GM23338 (cell line): ENCODE results near the gene ZBTB40.

ENCODE experiments used
- EZH2 ChIP-seq: fragments of 200-600 bp; sonication (generic); IDR thresholded peaks from one replicate; pipeline ENCODE4 v1.8.0; 2017; ENCODE audit warnings: antibody characterized with exemption, mild to moderate bottlenecking, low read depth; ENCODE audit not compliant: unreplicated experiment
- EZH2phosphoT487 ChIP-seq: fragments of 200-600 bp; sonication (generic); IDR thresholded peaks from one replicate; pipeline ENCODE4 v1.8.1; 2018; ENCODE audit warnings: antibody characterized with exemption; ENCODE audit not compliant: unreplicated experiment
- POLR2AphosphoS5 ChIP-seq: IDR thresholded peaks from 2 replicates; pipeline ENCODE4 v1.6.1; 2016; ENCODE audit warnings: antibody characterized with exemption, low read depth
- TF ChIP-seq, protein P1 (sequence below), 2 experiments: fragments of 200-600 bp in 1 of 2; sonication (generic) in 1 of 2; conservative IDR thresholded peaks; 2 replicates each; pipeline versions ENCODE4 v1.5.1 to v1.6.1; 2016 to 2017; ENCODE audit warnings: antibody characterized with exemption in 2 of 2, low read depth in 2 of 2, mild to moderate bottlenecking in 2 of 2, moderate library complexity in 1 of 2
- TF ChIP-seq, protein P2 (sequence below): IDR thresholded peaks from one replicate; pipeline ENCODE4 v1.6.1; 2018; ENCODE audit warnings: antibody characterized with exemption; ENCODE audit not compliant: unreplicated experiment
- TF ChIP-seq, protein P3 (sequence below): IDR thresholded peaks from 2 replicates; pipeline ENCODE4 v1.6.1; 2016; ENCODE audit warnings: antibody characterized with exemption

DNA sequence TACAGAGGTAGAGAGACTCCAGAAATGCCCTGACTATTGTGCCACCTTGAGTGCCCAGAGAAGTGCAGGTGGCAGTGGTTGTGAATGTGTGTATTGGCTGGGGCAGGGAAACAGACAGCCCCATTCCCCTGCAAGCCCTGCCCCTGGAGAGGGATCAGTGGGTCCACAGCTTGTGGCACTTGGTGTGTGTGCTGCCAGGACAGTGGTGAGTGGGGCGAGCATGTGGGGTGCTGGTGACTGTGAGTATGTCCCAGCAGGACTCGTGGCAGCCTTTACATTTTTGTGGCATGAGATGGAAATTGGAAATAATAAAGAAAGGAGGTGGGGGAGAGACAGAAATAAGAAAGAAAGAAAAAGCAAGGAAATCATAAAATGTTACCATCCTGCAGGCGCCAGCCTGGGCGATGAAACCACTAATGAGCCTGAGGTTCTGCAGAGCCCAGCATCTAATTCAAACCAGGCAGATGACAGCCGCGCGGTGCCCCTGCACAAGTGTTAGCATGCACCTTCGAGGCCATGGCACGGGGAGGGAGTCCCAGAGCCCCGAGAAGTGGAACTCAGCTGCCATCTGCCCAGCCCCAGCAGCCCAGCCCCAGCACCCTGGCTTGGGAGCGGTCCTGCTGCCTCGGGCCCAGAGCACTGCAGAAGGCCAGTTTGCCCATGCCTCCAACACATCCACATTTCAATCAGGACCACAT lies 49.1 kb upstream of the ZBTB40 start:
- no peak for TF ChIP-seq EZH2
- TF ChIP-seq, protein P1, sequence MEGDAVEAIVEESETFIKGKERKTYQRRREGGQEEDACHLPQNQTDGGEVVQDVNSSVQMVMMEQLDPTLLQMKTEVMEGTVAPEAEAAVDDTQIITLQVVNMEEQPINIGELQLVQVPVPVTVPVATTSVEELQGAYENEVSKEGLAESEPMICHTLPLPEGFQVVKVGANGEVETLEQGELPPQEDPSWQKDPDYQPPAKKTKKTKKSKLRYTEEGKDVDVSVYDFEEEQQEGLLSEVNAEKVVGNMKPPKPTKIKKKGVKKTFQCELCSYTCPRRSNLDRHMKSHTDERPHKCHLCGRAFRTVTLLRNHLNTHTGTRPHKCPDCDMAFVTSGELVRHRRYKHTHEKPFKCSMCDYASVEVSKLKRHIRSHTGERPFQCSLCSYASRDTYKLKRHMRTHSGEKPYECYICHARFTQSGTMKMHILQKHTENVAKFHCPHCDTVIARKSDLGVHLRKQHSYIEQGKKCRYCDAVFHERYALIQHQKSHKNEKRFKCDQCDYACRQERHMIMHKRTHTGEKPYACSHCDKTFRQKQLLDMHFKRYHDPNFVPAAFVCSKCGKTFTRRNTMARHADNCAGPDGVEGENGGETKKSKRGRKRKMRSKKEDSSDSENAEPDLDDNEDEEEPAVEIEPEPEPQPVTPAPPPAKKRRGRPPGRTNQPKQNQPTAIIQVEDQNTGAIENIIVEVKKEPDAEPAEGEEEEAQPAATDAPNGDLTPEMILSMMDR (conservative IDR thresholded peaks at IDR 0.05; ENCODE audit: low read depth in 2 of 2), result no peak
- TF ChIP-seq EZH2phosphoT487, result no peak
- TF ChIP-seq, protein P2, sequence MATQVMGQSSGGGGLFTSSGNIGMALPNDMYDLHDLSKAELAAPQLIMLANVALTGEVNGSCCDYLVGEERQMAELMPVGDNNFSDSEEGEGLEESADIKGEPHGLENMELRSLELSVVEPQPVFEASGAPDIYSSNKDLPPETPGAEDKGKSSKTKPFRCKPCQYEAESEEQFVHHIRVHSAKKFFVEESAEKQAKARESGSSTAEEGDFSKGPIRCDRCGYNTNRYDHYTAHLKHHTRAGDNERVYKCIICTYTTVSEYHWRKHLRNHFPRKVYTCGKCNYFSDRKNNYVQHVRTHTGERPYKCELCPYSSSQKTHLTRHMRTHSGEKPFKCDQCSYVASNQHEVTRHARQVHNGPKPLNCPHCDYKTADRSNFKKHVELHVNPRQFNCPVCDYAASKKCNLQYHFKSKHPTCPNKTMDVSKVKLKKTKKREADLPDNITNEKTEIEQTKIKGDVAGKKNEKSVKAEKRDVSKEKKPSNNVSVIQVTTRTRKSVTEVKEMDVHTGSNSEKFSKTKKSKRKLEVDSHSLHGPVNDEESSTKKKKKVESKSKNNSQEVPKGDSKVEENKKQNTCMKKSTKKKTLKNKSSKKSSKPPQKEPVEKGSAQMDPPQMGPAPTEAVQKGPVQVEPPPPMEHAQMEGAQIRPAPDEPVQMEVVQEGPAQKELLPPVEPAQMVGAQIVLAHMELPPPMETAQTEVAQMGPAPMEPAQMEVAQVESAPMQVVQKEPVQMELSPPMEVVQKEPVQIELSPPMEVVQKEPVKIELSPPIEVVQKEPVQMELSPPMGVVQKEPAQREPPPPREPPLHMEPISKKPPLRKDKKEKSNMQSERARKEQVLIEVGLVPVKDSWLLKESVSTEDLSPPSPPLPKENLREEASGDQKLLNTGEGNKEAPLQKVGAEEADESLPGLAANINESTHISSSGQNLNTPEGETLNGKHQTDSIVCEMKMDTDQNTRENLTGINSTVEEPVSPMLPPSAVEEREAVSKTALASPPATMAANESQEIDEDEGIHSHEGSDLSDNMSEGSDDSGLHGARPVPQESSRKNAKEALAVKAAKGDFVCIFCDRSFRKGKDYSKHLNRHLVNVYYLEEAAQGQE, result no peak
- TF ChIP-seq, protein P3, sequence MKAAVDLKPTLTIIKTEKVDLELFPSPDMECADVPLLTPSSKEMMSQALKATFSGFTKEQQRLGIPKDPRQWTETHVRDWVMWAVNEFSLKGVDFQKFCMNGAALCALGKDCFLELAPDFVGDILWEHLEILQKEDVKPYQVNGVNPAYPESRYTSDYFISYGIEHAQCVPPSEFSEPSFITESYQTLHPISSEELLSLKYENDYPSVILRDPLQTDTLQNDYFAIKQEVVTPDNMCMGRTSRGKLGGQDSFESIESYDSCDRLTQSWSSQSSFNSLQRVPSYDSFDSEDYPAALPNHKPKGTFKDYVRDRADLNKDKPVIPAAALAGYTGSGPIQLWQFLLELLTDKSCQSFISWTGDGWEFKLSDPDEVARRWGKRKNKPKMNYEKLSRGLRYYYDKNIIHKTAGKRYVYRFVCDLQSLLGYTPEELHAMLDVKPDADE, result no peak
- TF ChIP-seq POLR2AphosphoS5, result no peak
